ENCODE results near the gene KCNMA1. TPM values are rescaled to one million over a fixed set of nuclear protein-coding genes. Genes with fewer than 3 reads are reported as not detected.

Gene KCNMA1
- total RNA-seq, 1 experiment from 2014 or later = 20.7 TPM

DNA sequence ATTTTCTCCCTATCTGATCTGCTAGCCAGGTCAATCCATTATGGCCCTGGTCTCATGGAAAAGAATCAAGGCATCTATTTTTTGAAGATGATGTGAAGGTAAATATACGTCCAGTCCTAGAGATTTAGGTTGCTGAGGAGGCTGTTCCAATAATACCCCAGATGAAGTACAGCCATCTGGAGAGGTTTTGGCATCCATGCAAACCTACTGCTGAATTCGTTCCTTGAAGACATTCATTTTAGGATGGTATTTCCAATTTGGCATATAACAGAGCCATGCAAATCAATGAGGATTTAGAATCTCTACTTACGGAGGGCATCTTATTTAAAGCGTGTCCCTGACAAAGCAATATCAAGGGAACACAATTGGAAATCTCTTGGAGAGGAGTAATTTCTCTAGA lies 465.5 kb downstream of the KCNMA1 start:
- POLR2A ChIA-PET = no interaction called here
- intact Hi-C loops (cut with micrococcal nuclease; ENCODE audit: unreplicated experiment) = loop anchor here (10.0 kb wide), 1 partner anchor 313 kb away; no protein-coding TSS in a partner anchor

DNA sequence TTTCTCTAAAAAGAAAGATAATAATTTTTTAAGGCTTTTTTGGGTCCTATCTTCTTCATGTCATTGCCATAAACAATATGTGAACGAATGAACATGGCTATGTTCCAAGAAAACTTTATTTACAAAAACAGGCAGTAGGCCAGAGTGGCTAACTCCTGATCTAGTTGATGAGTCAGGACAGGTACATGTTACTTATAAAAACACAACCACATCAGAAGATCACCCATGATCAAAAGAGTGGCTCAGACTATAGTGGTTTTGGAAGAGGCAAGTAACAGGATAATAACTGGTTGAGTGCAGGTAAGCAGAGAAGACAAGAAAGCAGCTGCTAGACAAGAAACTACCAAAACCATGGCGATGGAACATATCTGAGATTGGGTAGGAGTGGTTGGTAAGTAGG lies 468.7 kb downstream of the KCNMA1 start:
- CTCF ChIA-PET = interaction anchor here (1.2 kb wide), 2 partner anchors 79 to 588 kb away, joined by 3 read pairs; no protein-coding TSS in a partner anchor
- Mint-ChIP-seq H3K27me3 (ENCODE audit: insufficient read depth, unreplicated experiment) (no peaks in the 10 kb centered on the region), H3K4me3 (ENCODE audit: unreplicated experiment) (no peak overlapping the region), H3K27ac (ENCODE audit: unreplicated experiment) (no peak overlapping the region), H3K36me3 (ENCODE audit: insufficient read depth, unreplicated experiment) (no peaks in the 10 kb centered on the region), H3K9me3 (ENCODE audit: unreplicated experiment) (no peaks in the 10 kb centered on the region), H3K4me1 (ENCODE audit: low read depth, unreplicated experiment) (peaks cover 15% of the 10 kb centered on the region)
- no TSS peak for BruUV-seq (replicated peaks)
- intact Hi-C loops (cut with micrococcal nuclease; ENCODE audit: unreplicated experiment) = loop anchor here (5.0 kb wide), 1 partner anchor 163 kb away; no protein-coding TSS in a partner anchor
- no peaks in the 10 kb centered on the region for H3K27me3 ChIP-seq (replicated peaks; ENCODE audit: control insufficient read depth, insufficient read depth, low read length)
- H3K36me3 ChIP-seq (ENCODE audit: control insufficient read depth, insufficient read depth, low read length) = no peaks in the 10 kb centered on the region
- no peak overlapping the region for H3K4me3 ChIP-seq (ENCODE audit: low read depth, low read length)
- TF ChIP-seq, protein P1, sequence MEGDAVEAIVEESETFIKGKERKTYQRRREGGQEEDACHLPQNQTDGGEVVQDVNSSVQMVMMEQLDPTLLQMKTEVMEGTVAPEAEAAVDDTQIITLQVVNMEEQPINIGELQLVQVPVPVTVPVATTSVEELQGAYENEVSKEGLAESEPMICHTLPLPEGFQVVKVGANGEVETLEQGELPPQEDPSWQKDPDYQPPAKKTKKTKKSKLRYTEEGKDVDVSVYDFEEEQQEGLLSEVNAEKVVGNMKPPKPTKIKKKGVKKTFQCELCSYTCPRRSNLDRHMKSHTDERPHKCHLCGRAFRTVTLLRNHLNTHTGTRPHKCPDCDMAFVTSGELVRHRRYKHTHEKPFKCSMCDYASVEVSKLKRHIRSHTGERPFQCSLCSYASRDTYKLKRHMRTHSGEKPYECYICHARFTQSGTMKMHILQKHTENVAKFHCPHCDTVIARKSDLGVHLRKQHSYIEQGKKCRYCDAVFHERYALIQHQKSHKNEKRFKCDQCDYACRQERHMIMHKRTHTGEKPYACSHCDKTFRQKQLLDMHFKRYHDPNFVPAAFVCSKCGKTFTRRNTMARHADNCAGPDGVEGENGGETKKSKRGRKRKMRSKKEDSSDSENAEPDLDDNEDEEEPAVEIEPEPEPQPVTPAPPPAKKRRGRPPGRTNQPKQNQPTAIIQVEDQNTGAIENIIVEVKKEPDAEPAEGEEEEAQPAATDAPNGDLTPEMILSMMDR (IDR thresholded peaks at IDR 0.05; ENCODE audit: insufficient read depth in 1 of 2, low read depth in 1 of 2, low read length in 1 of 2, severe bottlenecking in 1 of 2, unreplicated experiment in 1 of 2) = no peak
- no peaks in the 10 kb centered on the region for H3K9me3 ChIP-seq
- POLR2A ChIA-PET = no interaction called here
- DNase-seq = no peak
- H3K4me1 ChIP-seq = peaks cover 3% of the 10 kb centered on the region; the same call in 1 of the 2 replicates

More for the DNA sequence above, 465.5 kb downstream of the KCNMA1 start:
- TF ChIP-seq, protein P1 (IDR thresholded peaks at IDR 0.05; ENCODE audit: insufficient read depth in 1 of 2, low read depth in 1 of 2, low read length in 1 of 2, severe bottlenecking in 1 of 2, unreplicated experiment in 1 of 2) = no peak
- BruUV-seq (replicated peaks) = no TSS peak
- CTCF ChIA-PET = no interaction called here
- H3K27ac Mint-ChIP-seq (ENCODE audit: unreplicated experiment) = no peak overlapping the region
- no peaks in the 10 kb centered on the region for H3K27me3 Mint-ChIP-seq (ENCODE audit: insufficient read depth, unreplicated experiment)
- H3K4me1 Mint-ChIP-seq (ENCODE audit: low read depth, unreplicated experiment) = no peaks in the 10 kb centered on the region
- Histone ChIP-seq H3K4me3 (ENCODE audit: low read depth, low read length) (no peak overlapping the region), H3K4me1 (no peaks in the 10 kb centered on the region), H3K36me3 (ENCODE audit: control insufficient read depth, insufficient read depth, low read length) (no peaks in the 10 kb centered on the region), H3K9me3 (no peaks in the 10 kb centered on the region), H3K27me3 (replicated peaks; ENCODE audit: control insufficient read depth, insufficient read depth, low read length) (no peaks in the 10 kb centered on the region)
- DNase-seq = no peak
- no peak overlapping the region for H3K4me3 Mint-ChIP-seq (ENCODE audit: unreplicated experiment)
- peaks cover 4% of the 10 kb centered on the region for H3K9me3 Mint-ChIP-seq (ENCODE audit: unreplicated experiment)
- H3K36me3 Mint-ChIP-seq (ENCODE audit: insufficient read depth, unreplicated experiment) = no peaks in the 10 kb centered on the region

DNA sequence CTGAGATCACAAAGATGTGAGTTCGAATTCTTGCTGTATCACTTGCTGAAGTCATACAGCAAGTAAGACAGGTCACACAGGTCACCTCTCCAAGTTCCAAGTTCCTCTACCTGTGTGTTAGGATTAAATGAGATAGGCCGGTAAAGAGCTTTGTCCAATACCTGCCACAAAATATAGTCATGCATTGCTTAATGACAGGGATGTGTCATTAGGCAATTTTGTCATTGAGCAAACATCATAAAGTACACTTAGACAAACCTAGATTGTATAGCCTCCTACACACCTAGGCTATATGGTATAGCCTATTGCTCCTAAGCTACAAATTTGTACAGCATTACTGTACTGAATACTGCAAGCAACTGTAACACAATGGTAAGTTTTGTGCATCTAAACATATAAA lies 469.4 kb downstream of the KCNMA1 start:
- no TSS peak for BruUV-seq (replicated peaks)
- Histone ChIP-seq H3K9me3 (no peaks in the 10 kb centered on the region), H3K36me3 (ENCODE audit: control insufficient read depth, insufficient read depth, low read length) (no peaks in the 10 kb centered on the region), H3K27me3 (replicated peaks; ENCODE audit: control insufficient read depth, insufficient read depth, low read length) (no peaks in the 10 kb centered on the region), H3K4me1 (peaks cover 3% of the 10 kb centered on the region; the same call in 1 of the 2 replicates), H3K4me3 (ENCODE audit: low read depth, low read length) (no peak overlapping the region)
- Mint-ChIP-seq H3K9me3 (ENCODE audit: unreplicated experiment) (no peaks in the 10 kb centered on the region), H3K4me3 (ENCODE audit: unreplicated experiment) (no peak overlapping the region), H3K4me1 (ENCODE audit: low read depth, unreplicated experiment) (peaks cover 20% of the 10 kb centered on the region), H3K27me3 (ENCODE audit: insufficient read depth, unreplicated experiment) (no peaks in the 10 kb centered on the region), H3K27ac (ENCODE audit: unreplicated experiment) (no peak overlapping the region), H3K36me3 (ENCODE audit: insufficient read depth, unreplicated experiment) (no peaks in the 10 kb centered on the region)
- TF ChIP-seq, protein P1 (IDR thresholded peaks at IDR 0.05; ENCODE audit: insufficient read depth in 1 of 2, low read depth in 1 of 2, low read length in 1 of 2, severe bottlenecking in 1 of 2, unreplicated experiment in 1 of 2) = no peak
- ChIA-PET POLR2A (no interaction called here), CTCF (interaction anchor here (1.2 to 1.7 kb wide), 3 partner anchors 80 to 588 kb away, joined by 3 to 8 read pairs (median 3); no protein-coding TSS in a partner anchor)
- intact Hi-C loops (cut with micrococcal nuclease; ENCODE audit: unreplicated experiment) = loop anchor here (5.0 kb wide), 1 partner anchor 164 kb away; no protein-coding TSS in a partner anchor
- DNase-seq = no peak
